IPS-20b (cell line): ENCODE data around the gene KREMEN2.

Experiments
- H3K27ac ChIP-seq: one replicate; pipeline ENCODE4 v1.5.1; 2013; ENCODE audit warnings: low read length
- H3K27me3 ChIP-seq: 2 replicates; pipeline ENCODE4 v1.6.1; 2013; ENCODE audit warnings: mild to moderate bottlenecking, low read length, inconsistent platforms; ENCODE audit not compliant: insufficient read depth
- H3K36me3 ChIP-seq: 2 replicates; pipeline ENCODE4 v1.6.1; 2013; ENCODE audit warnings: low read depth, mild to moderate bottlenecking, inconsistent platforms, low read length, moderate library complexity; ENCODE audit not compliant: insufficient read depth
- H3K4me1 ChIP-seq: 2 replicates; pipeline ENCODE4 v1.6.1; 2013; ENCODE audit warnings: mild to moderate bottlenecking, control low read depth, inconsistent platforms, low read length, moderate library complexity; ENCODE audit not compliant: insufficient read depth
- H3K4me3 ChIP-seq: 2 replicates; pipeline ENCODE4 v1.5.1; 2013; ENCODE audit warnings: mild to moderate bottlenecking, low read length, inconsistent platforms
- H3K9ac ChIP-seq: 2 replicates; pipeline ENCODE4 v1.6.1; 2013; ENCODE audit warnings: low read depth, mild to moderate bottlenecking, inconsistent platforms, low read length, moderate library complexity
- H3K9me3 ChIP-seq: 2 replicates; pipeline ENCODE4 v1.6.1; 2013; ENCODE audit warnings: mild to moderate bottlenecking, low read depth, low read length, inconsistent platforms; ENCODE audit not compliant: insufficient read depth

Gene KREMEN2

DNA sequence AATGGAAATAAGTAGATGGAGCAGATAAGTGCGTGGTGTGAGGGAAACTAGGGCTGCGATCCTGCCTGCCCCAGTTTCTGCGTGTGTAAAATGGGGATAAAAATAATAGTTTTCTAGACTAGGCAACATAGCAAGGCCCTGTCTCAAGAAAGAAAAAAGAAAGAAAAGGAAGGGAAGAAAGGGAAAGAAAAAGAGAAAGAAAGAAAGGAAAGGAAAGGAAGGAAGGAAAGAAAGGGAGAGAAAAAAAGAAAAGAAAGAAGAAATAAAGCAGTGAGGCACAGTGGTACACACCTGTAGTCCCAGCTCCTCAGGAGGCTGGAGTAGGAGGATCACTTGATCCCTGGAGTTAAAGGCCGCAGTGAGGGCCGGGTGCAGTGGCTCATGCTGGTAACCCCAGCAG lies 18.3 kb downstream of the KREMEN2 start:
- H3K27me3 ChIP-seq = no peaks in the 10 kb centered on the region
- no peak overlapping the region for H3K27ac ChIP-seq
- peaks cover 9% of the 10 kb centered on the region for H3K36me3 ChIP-seq
- peaks cover 12% of the 10 kb centered on the region for H3K4me1 ChIP-seq
- H3K4me3 ChIP-seq = no peak overlapping the region
- H3K9me3 ChIP-seq = no peaks in the 10 kb centered on the region
- H3K9ac ChIP-seq = no peak overlapping the region; the same call in 1 of the 2 replicates

DNA sequence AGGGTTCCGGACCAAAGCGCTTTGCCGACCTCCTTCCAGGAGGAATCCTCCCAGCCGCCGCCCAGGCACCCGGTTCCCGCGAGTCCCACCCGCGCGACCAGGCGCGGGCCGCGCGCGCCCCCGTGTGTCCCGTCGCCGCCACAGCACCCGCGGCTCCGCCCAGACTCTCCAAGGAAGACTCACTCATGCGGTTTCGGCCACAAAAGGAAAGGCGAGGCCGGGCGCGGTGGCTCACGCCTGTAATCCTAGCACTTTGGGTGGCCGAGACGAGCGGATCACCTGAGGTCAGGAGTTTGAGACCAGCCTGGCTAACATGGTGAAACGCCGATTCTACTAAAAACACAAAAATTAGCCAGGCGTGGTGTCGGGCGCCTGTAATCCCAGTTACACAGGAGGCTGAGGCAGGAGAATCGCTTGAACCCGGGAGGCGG lies 19.6 kb downstream of the KREMEN2 start:
- H3K27ac ChIP-seq = no peak overlapping the region

DNA sequence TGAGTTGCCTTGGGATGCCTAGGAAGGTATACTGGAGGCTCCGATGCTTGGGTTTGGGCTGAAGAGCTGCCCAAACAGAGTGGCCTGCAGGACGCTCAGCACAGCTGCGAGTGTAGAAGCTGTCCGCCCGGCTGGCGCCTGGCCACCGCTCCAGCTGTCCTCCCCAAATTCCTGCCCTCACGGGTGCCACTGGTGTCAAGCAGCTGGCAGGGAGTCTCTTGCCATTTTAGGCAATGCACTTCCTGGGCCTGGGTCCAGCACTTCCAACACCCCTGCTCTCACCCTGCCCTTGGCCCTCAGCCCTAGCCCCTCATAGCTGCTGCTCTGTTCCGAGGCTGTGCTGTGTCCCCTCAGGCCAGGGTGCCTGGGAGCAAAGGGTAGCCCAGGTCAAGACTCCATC lies 21.4 kb downstream of the KREMEN2 start:
- H3K4me3 ChIP-seq = no peak overlapping the region
- H3K4me1 ChIP-seq = peaks cover 16% of the 10 kb centered on the region
- no peaks in the 10 kb centered on the region; the same call in 1 of the 2 replicates for H3K27me3 ChIP-seq
- H3K9me3 ChIP-seq = no peaks in the 10 kb centered on the region
- no peaks in the 10 kb centered on the region for H3K36me3 ChIP-seq
- H3K27ac ChIP-seq = no peak overlapping the region
- no peak overlapping the region for H3K9ac ChIP-seq

More for the DNA sequence above, 19.6 kb downstream of the KREMEN2 start:
- no peak overlapping the region for H3K9ac ChIP-seq
- H3K9me3 ChIP-seq = no peaks in the 10 kb centered on the region
- H3K4me1 ChIP-seq = peaks cover 12% of the 10 kb centered on the region
- no peak overlapping the region for H3K4me3 ChIP-seq
- no peaks in the 10 kb centered on the region for H3K27me3 ChIP-seq
- no peaks in the 10 kb centered on the region for H3K36me3 ChIP-seq

DNA sequence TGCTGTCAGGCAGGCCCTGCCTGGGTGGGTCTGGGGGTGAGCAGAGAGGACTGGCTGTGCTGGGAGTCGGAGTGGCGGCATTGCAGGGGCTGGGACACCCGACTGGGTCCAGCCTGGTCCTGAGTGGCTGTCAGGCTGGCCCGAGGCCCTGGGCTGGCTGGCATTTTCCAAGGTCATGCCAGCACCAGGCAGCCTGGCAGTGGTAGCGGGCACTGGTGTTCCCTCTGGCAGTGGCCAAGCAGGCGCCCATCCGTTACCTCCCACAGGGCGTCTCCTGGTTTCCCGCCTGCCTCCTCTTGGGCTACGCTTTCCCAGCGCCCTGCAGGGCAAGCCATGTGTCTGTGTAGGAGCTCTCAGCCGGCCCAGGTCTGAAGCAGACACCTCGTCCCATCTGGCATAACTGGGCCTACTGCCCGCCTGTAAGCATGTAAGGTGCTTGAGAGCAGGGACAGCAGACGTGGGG lies 21.8 kb downstream of the KREMEN2 start:
- no peak overlapping the region for H3K9ac ChIP-seq
- H3K4me3 ChIP-seq = no peak overlapping the region
- H3K36me3 ChIP-seq = no peaks in the 10 kb centered on the region
- no peaks in the 10 kb centered on the region for H3K9me3 ChIP-seq
- no peaks in the 10 kb centered on the region; the same call in 1 of the 2 replicates for H3K27me3 ChIP-seq
- H3K4me1 ChIP-seq = peaks cover 15% of the 10 kb centered on the region
- H3K27ac ChIP-seq = no peak overlapping the region

DNA sequence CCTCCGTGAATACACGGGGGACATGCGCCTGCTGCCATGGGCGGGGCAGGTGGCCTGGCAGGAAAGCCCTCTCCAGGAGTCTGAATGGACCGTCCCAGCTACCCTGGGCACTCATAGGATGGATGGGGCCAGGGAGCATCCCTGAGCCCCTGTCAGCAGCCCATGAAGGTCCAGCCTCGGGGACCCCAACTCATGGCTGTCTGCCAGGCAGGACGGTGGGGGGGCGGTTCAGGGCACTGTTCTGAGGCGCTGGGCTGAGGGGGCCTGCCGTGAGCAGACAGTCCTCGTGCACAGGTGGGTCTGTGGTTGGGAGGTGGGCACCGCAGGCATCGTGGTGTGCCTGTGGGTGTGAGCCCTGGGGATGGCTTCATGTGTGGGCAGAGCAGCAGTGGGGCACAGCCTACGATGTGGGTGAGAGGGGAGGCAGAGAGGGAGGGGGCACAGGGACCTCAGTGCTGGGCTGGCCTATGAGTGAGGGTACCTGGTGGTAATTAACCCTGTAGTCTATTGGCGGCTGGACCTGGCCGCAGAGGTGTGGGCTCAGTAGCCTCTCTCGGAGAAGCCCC lies 22.6 kb downstream of the KREMEN2 start:
- peaks cover 9% of the 10 kb centered on the region for H3K4me1 ChIP-seq
- no peak overlapping the region for H3K9ac ChIP-seq
- no peak overlapping the region for H3K27ac ChIP-seq
- H3K27me3 ChIP-seq = no peaks in the 10 kb centered on the region; the same call in 1 of the 2 replicates
- H3K4me3 ChIP-seq = no peak overlapping the region
- no peaks in the 10 kb centered on the region for H3K36me3 ChIP-seq
- H3K9me3 ChIP-seq = no peaks in the 10 kb centered on the region

DNA sequence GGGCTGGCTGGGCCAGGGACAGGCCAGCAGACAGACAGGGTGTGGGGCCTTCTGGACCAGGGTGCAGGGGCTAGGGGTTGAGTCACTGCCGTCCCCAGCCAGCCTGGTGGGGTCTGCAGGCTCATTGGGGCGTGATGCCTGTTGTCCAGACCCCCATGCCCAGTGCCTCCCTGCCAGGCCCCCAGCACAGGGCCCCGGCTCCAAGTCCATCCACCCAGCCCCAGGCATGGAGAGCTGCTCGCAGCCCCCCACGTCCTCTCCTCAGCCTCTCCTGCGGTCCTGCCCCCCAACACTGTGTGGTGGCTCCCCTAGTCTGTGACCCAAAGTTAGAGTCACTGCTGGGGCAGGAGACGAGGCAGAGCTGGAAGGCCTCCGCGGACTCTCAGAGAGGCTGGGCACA lies 23.2 kb downstream of the KREMEN2 start:
- Histone ChIP-seq H3K27me3 (no peaks in the 10 kb centered on the region; the same call in 1 of the 2 replicates), H3K4me1 (peaks cover 6% of the 10 kb centered on the region), H3K36me3 (no peaks in the 10 kb centered on the region), H3K27ac (no peak overlapping the region), H3K4me3 (no peak overlapping the region), H3K9ac (no peak overlapping the region), H3K9me3 (no peaks in the 10 kb centered on the region)

DNA sequence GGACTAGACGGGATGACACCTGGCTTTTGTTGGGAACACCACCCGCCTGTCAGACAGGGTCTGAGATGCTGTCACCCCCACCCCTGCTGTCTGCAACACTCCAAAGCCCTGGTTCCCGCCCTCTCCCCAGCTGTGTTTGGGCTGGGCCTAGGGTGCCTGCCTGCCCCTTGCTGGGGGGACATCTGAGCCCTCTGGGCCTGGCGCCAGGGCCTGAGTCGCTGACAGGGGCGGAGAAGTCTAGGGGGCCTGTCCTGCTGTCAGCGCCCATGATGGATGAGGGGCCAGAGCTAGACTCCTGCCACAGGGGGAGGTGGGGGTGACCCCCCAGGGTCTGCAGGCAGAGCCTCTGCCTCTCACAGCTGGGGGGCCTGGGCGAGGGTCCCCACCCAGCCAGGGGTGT lies 23.8 kb downstream of the KREMEN2 start:
- Histone ChIP-seq H3K9ac (no peak overlapping the region), H3K27ac (no peak overlapping the region), H3K4me3 (no peak overlapping the region), H3K4me1 (peaks cover 4% of the 10 kb centered on the region; the same call in 1 of the 2 replicates), H3K27me3 (no peaks in the 10 kb centered on the region; the same call in 1 of the 2 replicates), H3K9me3 (no peaks in the 10 kb centered on the region), H3K36me3 (no peaks in the 10 kb centered on the region)

DNA sequence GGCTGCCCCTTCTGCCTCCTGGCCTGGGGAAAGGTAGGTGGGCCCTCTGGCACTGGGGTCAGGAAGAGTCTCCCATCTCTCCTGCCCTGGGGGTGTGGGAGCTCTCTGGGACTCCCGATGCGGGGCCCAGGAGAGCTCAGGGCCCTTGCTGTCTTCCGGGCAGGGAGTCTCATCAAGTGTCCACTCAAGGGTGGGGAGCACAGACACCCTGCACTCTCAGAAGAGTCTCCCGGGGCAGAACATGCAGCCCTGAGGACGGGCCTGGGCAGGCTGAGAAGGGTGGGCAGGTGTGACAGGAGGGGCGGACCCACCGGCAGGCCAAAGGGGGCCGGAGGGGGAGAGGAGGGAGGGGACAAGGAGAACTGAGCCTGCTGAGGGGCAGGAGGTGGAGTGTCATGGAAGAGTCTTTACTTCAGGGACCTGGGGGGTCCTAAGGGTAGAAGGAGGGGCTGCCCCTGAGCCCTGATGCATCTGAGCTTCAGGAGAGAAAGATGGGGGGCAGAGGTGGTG lies 24.6 kb downstream of the KREMEN2 start:
- Histone ChIP-seq H3K36me3 (no peaks in the 10 kb centered on the region), H3K27me3 (no peaks in the 10 kb centered on the region; the same call in 1 of the 2 replicates), H3K9me3 (no peaks in the 10 kb centered on the region), H3K27ac (no peak overlapping the region), H3K4me1 (peaks cover 4% of the 10 kb centered on the region; the same call in 1 of the 2 replicates), H3K4me3 (no peak overlapping the region), H3K9ac (no peak overlapping the region)

DNA sequence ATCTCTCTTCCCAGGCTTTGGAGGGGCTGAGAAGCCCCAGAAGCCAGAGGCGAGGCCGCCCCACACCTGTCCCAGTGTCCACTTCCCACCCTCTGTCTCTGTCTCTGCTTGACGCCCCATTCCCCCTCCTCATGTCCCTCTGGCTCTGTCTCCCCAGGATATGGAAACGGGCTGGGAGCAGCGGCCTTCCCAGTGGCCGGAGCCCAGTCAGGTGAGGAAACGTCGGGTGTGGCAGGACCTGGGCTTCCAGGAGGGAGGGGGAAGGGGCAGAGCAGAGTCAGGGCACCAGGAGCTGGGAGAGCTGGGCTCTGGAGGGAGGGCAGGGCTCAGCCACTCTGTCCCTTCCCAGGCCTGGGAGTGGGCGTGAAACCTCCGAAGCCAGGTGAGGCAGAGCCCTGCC lies 26.8 kb downstream of the KREMEN2 start:
- no peaks in the 10 kb centered on the region for H3K9me3 ChIP-seq
- H3K27me3 ChIP-seq = no peaks in the 10 kb centered on the region; the same call in 1 of the 2 replicates
- H3K4me1 ChIP-seq = peaks cover 4% of the 10 kb centered on the region; the same call in 1 of the 2 replicates
- H3K36me3 ChIP-seq = no peaks in the 10 kb centered on the region
- no peak overlapping the region for H3K4me3 ChIP-seq
- no peak overlapping the region for H3K9ac ChIP-seq
- no peak overlapping the region for H3K27ac ChIP-seq

DNA sequence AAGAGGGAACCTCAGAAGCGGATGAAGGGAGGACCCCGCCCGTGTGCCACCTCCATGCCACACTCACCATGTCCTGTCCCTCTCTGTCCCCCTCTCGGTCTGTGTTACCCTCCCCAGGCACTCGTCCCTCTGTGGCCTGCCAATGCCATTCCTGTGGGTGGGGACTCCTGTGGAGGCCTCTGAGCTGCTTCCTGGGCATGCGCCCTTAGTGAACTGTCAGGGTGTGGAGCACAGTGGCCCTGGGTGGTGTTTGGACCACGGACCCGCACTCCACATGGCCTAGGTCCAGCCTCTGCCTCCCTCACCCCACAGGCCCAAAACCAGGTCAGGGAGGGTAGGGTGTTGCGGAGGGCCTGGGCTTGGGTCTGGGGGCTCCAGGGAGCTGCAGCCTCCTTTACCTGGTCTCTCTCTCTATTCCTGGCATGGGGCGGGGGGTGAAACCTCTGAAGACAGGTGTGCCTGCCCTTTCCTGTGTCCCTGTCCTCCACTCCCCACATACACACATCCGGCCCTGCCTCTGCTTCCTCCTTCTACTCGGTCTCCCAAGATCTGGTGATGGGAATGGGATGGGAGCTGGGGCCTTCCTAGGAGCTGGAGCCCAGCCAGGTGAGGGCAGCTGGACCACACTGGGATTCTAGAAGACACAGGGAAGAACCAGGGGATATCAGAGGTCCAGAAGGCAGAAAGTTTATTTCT lies 27.6 kb downstream of the KREMEN2 start:
- Histone ChIP-seq H3K9me3 (no peaks in the 10 kb centered on the region), H3K27me3 (no peaks in the 10 kb centered on the region; the same call in 1 of the 2 replicates), H3K9ac (no peak overlapping the region), H3K27ac (no peak overlapping the region), H3K36me3 (no peaks in the 10 kb centered on the region), H3K4me3 (no peak overlapping the region), H3K4me1 (peaks cover 4% of the 10 kb centered on the region; the same call in 1 of the 2 replicates)

DNA sequence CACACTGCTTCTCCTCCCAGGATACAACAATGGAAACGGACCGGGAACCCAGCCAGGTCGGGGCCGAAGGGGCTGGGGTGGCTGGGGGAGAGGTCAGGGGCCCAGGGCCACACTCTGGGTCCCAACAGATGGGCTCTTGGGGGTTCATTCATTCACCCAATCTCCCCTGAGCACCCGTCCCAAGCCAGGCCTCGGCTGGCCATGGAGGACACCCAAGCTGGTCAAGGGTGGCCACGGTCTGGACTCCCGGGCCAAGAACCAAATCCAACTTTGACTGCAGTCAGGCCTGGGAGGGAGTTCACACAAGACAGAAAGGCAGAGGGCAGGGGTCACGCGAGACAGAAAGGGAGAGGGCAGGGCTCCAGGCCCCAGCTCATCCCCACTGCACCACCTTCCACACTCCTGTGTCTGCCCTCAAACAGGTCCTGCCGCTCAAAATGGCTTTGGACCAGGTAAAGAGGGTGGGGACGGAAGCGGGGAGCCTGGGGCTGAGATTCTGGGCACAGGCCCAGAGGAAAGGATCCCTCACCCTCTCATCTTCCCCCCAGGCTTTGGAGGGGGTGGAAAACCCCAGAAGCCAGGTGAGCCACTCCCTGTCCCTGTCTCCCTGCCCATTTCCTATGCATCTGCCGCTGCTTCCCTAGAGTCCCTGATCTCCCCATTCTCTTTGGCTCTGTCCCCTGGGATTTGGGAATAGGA lies 28.5 kb downstream of the KREMEN2 start:
- no peaks in the 10 kb centered on the region; the same call in 1 of the 2 replicates for H3K27me3 ChIP-seq
- H3K4me1 ChIP-seq = peaks cover 4% of the 10 kb centered on the region; the same call in 1 of the 2 replicates
- no peaks in the 10 kb centered on the region for H3K36me3 ChIP-seq
- no peak overlapping the region for H3K9ac ChIP-seq
- H3K27ac ChIP-seq = no peak overlapping the region
- H3K4me3 ChIP-seq = no peak overlapping the region
- H3K9me3 ChIP-seq = no peaks in the 10 kb centered on the region
